GM21390 (cell line): ENCODE measurements around the gene DMRTC1.
"Not testable (repeated sequence)": the region's sequence is repeated elsewhere in the genome, so short reads cannot be mapped to it uniquely, and the experiment has no call there.

ENCODE experiments used
- ATAC-seq: cut with Tn5 transposase; IDR thresholded peaks from one replicate; pipeline ENCODE4 v1.9.1; 2021; ENCODE audit not compliant: unreplicated experiment

The DMRTC1 gene

GRCh38 chrX:72943819-72944169 lies at the start of gene DMRTC1:
TSS of gene DMRTC1 (minus strand) at chrX:72943837. CDS start at chrX:72875694, 68,143 bp downstream.
- peak; percentile 89 for ATAC-seq

GRCh38 chrX:72980894-72981469 lies 37.3 kb upstream of the DMRTC1 start:
- not testable (repeated sequence) for ATAC-seq

- ATAC-seq: not testable (repeated sequence)
These were observed 31.2 kb upstream of the DMRTC1 start for GRCh38 chrX:72974885-72975284.

GRCh38 chrX:72971859-72972258 lies 28.2 kb upstream of the DMRTC1 start:
- not testable (repeated sequence) for ATAC-seq

GRCh38 chrX:72959971-72960370 lies 16.3 kb upstream of the DMRTC1 start:
- ATAC-seq: not testable (repeated sequence)

GRCh38 chrX:72943035-72943818 lies 410 bp downstream of the DMRTC1 start:
- peak; percentile 73 for ATAC-seq

GRCh38 chrX:72942272-72942671 lies 1.4 kb downstream of the DMRTC1 start:
- not testable (repeated sequence) for ATAC-seq

GRCh38 chrX:72937906-72938305 lies 5.7 kb downstream of the DMRTC1 start, which contains the start of gene FAM236A:
TSS of gene FAM236A (plus strand) at chrX:72938206. CDS start at chrX:72938263, 57 bp downstream.
- not testable (repeated sequence) for ATAC-seq

GRCh38 chrX:72936882-72937455 lies 6.7 kb downstream of the DMRTC1 start:
- not testable (repeated sequence) for ATAC-seq

GRCh38 chrX:72936455-72936854 lies 7.2 kb downstream of the DMRTC1 start:
- ATAC-seq: not testable (repeated sequence)

- not testable (repeated sequence) for ATAC-seq
These were observed 11.4 kb downstream of the DMRTC1 start for GRCh38 chrX:72932283-72932682.

- not testable (repeated sequence) for ATAC-seq
These were observed 27.5 kb downstream of the DMRTC1 start for GRCh38 chrX:72916096-72916495.

GRCh38 chrX:72912315-72912714 lies 31.3 kb downstream of the DMRTC1 start, which contains the start of gene FAM236C:
TSS of gene FAM236C (plus strand) at chrX:72912615. CDS start at chrX:72912715, 100 bp downstream.
- ATAC-seq: not testable (repeated sequence)

GRCh38 chrX:72889740-72890139 lies 53.9 kb downstream of the DMRTC1 start:
- not testable (repeated sequence) for ATAC-seq

GRCh38 chrX:72882898-72883297 lies 60.7 kb downstream of the DMRTC1 start:
- not testable (repeated sequence) for ATAC-seq

GRCh38 chrX:72837532-72837931 lies 106.1 kb downstream of the DMRTC1 start:
- ATAC-seq: not testable (repeated sequence)

GRCh38 chrX:72830701-72831100 lies 112.9 kb downstream of the DMRTC1 start:
- not testable (repeated sequence) for ATAC-seq
